A549 (cell line): ENCODE data around the gene CCDC187. TPM values are rescaled to one million over a fixed set of nuclear protein-coding genes. Genes with fewer than 3 reads are reported as not detected.

Experiments used
- ATAC-seq, 2 experiments: fragments of 200-7000 bp in 1 of 2; fragments of >200 bp in 1 of 2; cut with Nextera tagmentation in 1 of 2; cut with Tn5 transposase in 1 of 2; 3 replicates each; pipeline versions ENCODE4 v1.8.0 to v1.9.1; 2018 to 2020; ENCODE audit warnings: mild to moderate bottlenecking in 1 of 2, moderate library complexity in 1 of 2
- CTCF ChIA-PET: fragments of 300-600 bp; sonication (Branson Sonifier 250); formaldehyde crosslinking; extraction: SDS; loops from one replicate; lab custom pipeline; 2021; ENCODE audit warnings: antibody characterized with exemption, inconsistent platforms; lab: Yijun Ruan, JAX
- POLR2A ChIA-PET: fragments of 350-600 bp; formaldehyde crosslinking; extraction: SDS; loops from one replicate; lab custom pipeline; 2021; ENCODE audit warnings: antibody characterized with exemption, inconsistent platforms; lab: Yijun Ruan, JAX
- DNase-seq, 2 experiments: peaks; one replicate each; pipeline versions ENCODE4 v3.0.0 to v3.0.0-alpha.2; 2011 to 2016; ENCODE audit warnings: low read depth in 1 of 2, low spot score in 1 of 2
- FAIRE-seq: peaks from 2 replicates; lab custom pipeline; 2011; peaks lifted over from hg19 to GRCh38; lab: Jason Lieb, UNC
- H3K27ac ChIP-seq, 2 experiments: fragments of >200 bp; sonication (Bioruptor Twin); formaldehyde crosslinking; 3 replicates each; pipeline ENCODE4 v1.5.1; 2016 to 2017
- H3K4me1 ChIP-seq: fragments of >200 bp; sonication (Bioruptor Twin); formaldehyde crosslinking; 3 replicates; pipeline ENCODE4 v1.6.1; 2016
- H3K4me2 ChIP-seq: fragments of >200 bp; sonication (Bioruptor Twin); formaldehyde crosslinking; 3 replicates; pipeline ENCODE4 v1.6.1; 2016
- H3K4me3 ChIP-seq: fragments of >200 bp; sonication (Bioruptor Twin); formaldehyde crosslinking; 3 replicates; pipeline ENCODE4 v1.5.1; 2016
- H3K9me3 ChIP-seq: fragments of >200 bp; sonication (Bioruptor Twin); formaldehyde crosslinking; 3 replicates; pipeline ENCODE4 v1.6.1; 2016
- BCL3 ChIP-seq: fragments of >200 bp; sonication (Bioruptor Twin); formaldehyde crosslinking; IDR thresholded peaks from 3 replicates; pipeline ENCODE4 v1.6.1; 2016
- BHLHE40 ChIP-seq: IDR thresholded peaks from 2 replicates; pipeline ENCODE4 v1.6.1; 2012; ENCODE audit warnings: low read depth, low read length, inconsistent platforms
- CEBPB ChIP-seq, 2 experiments: fragments of >200 bp in 1 of 2; sonication (Bioruptor Twin) in 1 of 2; formaldehyde crosslinking in 1 of 2; IDR thresholded peaks; 2 replicates each; pipeline ENCODE4 v1.6.1; 2012 to 2016
- CHD4 ChIP-seq: fragments of 200-600 bp; sonication (generic); IDR thresholded peaks from 2 replicates; pipeline ENCODE4 v1.6.1; 2016; ENCODE audit warnings: antibody characterized with exemption, mild to moderate bottlenecking, borderline replicate concordance
- CTCF ChIP-seq: fragments of >200 bp; sonication (Bioruptor Twin); formaldehyde crosslinking; IDR thresholded peaks from 3 replicates; pipeline ENCODE4 v1.5.1; 2016
- EHF ChIP-seq: fragments of 250-450 bp; sonication (Bioruptor Pico); IDR thresholded peaks from 2 replicates; pipeline ENCODE4 v1.5.0; 2020; ENCODE audit warnings: mild to moderate bottlenecking
- HDAC2 ChIP-seq: fragments of 200-600 bp; sonication (generic); IDR thresholded peaks from 2 replicates; pipeline ENCODE4 v1.6.1; 2016
- HES2 ChIP-seq: fragments of >200 bp; sonication (Bioruptor Twin); formaldehyde crosslinking; IDR thresholded peaks from 2 replicates; pipeline ENCODE4 v1.6.1; 2016
- HMGXB4 ChIP-seq: fragments of 250-450 bp; sonication (Bioruptor Pico); IDR thresholded peaks from 2 replicates; pipeline ENCODE4 v1.5.0; 2021; ENCODE audit warnings: mild to moderate bottlenecking, moderate library complexity, borderline replicate concordance
- HOXA7 ChIP-seq: fragments of 250-450 bp; sonication (Bioruptor Pico); IDR thresholded peaks from 2 replicates; pipeline ENCODE4 v1.5.0; 2020; ENCODE audit warnings: mild to moderate bottlenecking, moderate library complexity
- JUN ChIP-seq, 2 experiments: fragments of >200 bp; sonication (Bioruptor Twin); formaldehyde crosslinking; IDR thresholded peaks; 2 replicates in 1 of 2; 3 replicates in 1 of 2; pipeline ENCODE4 v1.6.1; 2016 to 2017
- KDM5A ChIP-seq: fragments of 200-600 bp; sonication (generic); IDR thresholded peaks from 2 replicates; pipeline ENCODE4 v1.6.1; 2016; ENCODE audit warnings: antibody characterized with exemption, mild to moderate bottlenecking
- MAFK ChIP-seq: fragments of 450-650 bp; IDR thresholded peaks from 2 replicates; pipeline ENCODE4 v1.6.1; 2014; ENCODE audit not compliant: partially characterized antibody
- MAX ChIP-seq: IDR thresholded peaks from 2 replicates; pipeline ENCODE4 v1.6.1; 2012
- NPAS2 ChIP-seq: fragments of 250-450 bp; sonication (Bioruptor Pico); IDR thresholded peaks from 2 replicates; pipeline ENCODE4 v1.8.0; 2022; ENCODE audit warnings: mild to moderate bottlenecking, moderate library complexity, borderline replicate concordance
- PHF8 ChIP-seq: fragments of 200-600 bp; sonication (generic); IDR thresholded peaks from 2 replicates; pipeline ENCODE4 v1.6.1; 2016; ENCODE audit warnings: low read depth, mild to moderate bottlenecking, antibody characterized with exemption, moderate library complexity, borderline replicate concordance
- POLR2AphosphoS2 ChIP-seq: conservative IDR thresholded peaks from 2 replicates; pipeline ENCODE4 v1.6.1; 2012; ENCODE audit warnings: low read length, improper control_type of control experiment, inconsistent platforms
- RARB ChIP-seq: fragments of 250-450 bp; sonication (Bioruptor Pico); IDR thresholded peaks from 2 replicates; pipeline ENCODE4 v1.8.0; 2021; ENCODE audit warnings: mild to moderate bottlenecking, moderate library complexity
- RCOR1 ChIP-seq: fragments of 150-350 bp; IDR thresholded peaks from 2 replicates; pipeline ENCODE4 v1.6.1; 2014; ENCODE audit warnings: antibody characterized with exemption, low read length, low read depth
- RNF2 ChIP-seq: fragments of 200-600 bp; sonication (generic); IDR thresholded peaks from 2 replicates; pipeline ENCODE4 v1.6.1; 2016; ENCODE audit warnings: low read depth, mild to moderate bottlenecking, antibody characterized with exemption, moderate library complexity, borderline replicate concordance
- USF2 ChIP-seq: fragments of 450-650 bp; IDR thresholded peaks from 2 replicates; pipeline ENCODE4 v1.6.1; 2014; ENCODE audit warnings: antibody characterized with exemption
- ZFP36 ChIP-seq: fragments of 450-650 bp; IDR thresholded peaks from 2 replicates; pipeline ENCODE4 v1.6.1; 2014; ENCODE audit warnings: borderline replicate concordance; ENCODE audit not compliant: partially characterized antibody
- ZSCAN20 ChIP-seq: fragments of 250-450 bp; sonication (Bioruptor Pico); IDR thresholded peaks from 2 replicates; pipeline ENCODE4 v1.8.0; 2022; ENCODE audit warnings: mild to moderate bottlenecking, moderate library complexity
- WGBS: methylation state at CpG from one replicate; pipeline ENCODE4 v1.1.6; 2017; ENCODE audit errors: missing lambda C conversion rate; 5-methylcytosine and 5-hydroxymethylcytosine counted together
- polyA plus RNA-seq, 4 experiments: library from polyadenylated mRNA; depleted of rRNA in 3 of 4; stranded (reverse); fragments of >200 nt; fragmentation: RNase III in 1 of 4; extraction: RNeasy Plus Mini Kit Qiagen cat#74134 plus additional on column Dnase treatment in 1 of 4; gene quantifications; 2 replicates in 3 of 4; 3 replicates in 1 of 4; pipeline ENCODE4 v1.2.3, GENCODE V29; 2011 to 2017

CCDC187 gene
- polyA plus RNA-seq, 2 of the 4 experiments (the other 2 are of a cell fraction), result under 0.01 TPM; not detected in 1

- ATAC-seq, result no peak
These were observed 61.6 kb downstream of the CCDC187 start for GRCh38 chr9:136242248-136242647.

GRCh38 chr9:136241542-136241941 is 62.4 kb downstream of the CCDC187 start:
- Histone ChIP-seq H3K9me3 (no peaks in the 10 kb centered on the region), H3K4me1 (peaks cover 17% of the 10 kb centered on the region), H3K27ac (no peak overlapping the region), H3K4me3 (no peak overlapping the region), H3K4me2 (no peak overlapping the region)
- FAIRE-seq (no peak), ATAC-seq (no peak), DNase-seq (no peak)
- CTCF ChIA-PET, result interaction anchor here (0.9 to 1.6 kb wide), 2 partner anchors 42 to 71 kb away, joined by 3 read pairs; no protein-coding TSS in a partner anchor
- TF ChIP-seq CHD4, result no peak
- TF ChIP-seq BCL3, result no peak
- TF ChIP-seq RARB (CRISPR knock-in tag), result no peak
- no peak for TF ChIP-seq JUN (IDR thresholded peaks at IDR 0.05)
- TF ChIP-seq CEBPB (IDR thresholded peaks at IDR 0.05), result no peak
- no peak for TF ChIP-seq RNF2
- TF ChIP-seq USF2, result no peak
- TF ChIP-seq EHF, result no peak
- TF ChIP-seq POLR2AphosphoS2, result no peak
- TF ChIP-seq KDM5A, result no peak
- no peak for TF ChIP-seq MAFK
- TF ChIP-seq MAX, result no peak
- TF ChIP-seq PHF8, result no peak
- TF ChIP-seq NPAS2 (CRISPR knock-in tag), result no peak
- TF ChIP-seq HOXA7, result no peak
- no peak for TF ChIP-seq ZSCAN20
- POLR2A ChIA-PET, result no interaction called here
- 97% methylated on average over 12 of the region's 13 CpGs for WGBS

More at GRCh38 chr9:136242248-136242647, 61.6 kb downstream of the CCDC187 start:
- Histone ChIP-seq H3K4me2 (no peak overlapping the region), H3K4me3 (no peak overlapping the region), H3K4me1 (peaks cover 17% of the 10 kb centered on the region), H3K27ac (no peak overlapping the region), H3K9me3 (no peaks in the 10 kb centered on the region)
- DNase-seq (no peak), FAIRE-seq (no peak)
- POLR2A ChIA-PET, result no interaction called here
- TF ChIP-seq HMGXB4 (CRISPR knock-in tag) (no peak), CTCF (no peak), HES2 (no peak), RCOR1 (no peak), ZFP36 (no peak), BHLHE40 (no peak), POLR2AphosphoS2 (no peak), NPAS2 (CRISPR knock-in tag) (no peak), JUN (IDR thresholded peaks at IDR 0.05) (no peak), MAFK (no peak), ZSCAN20 (no peak), HDAC2 (no peak)
- CTCF ChIA-PET, result interaction anchor here (0.7 to 2.2 kb wide), 10 partner anchors 8 to 275 kb away, joined by 3 to 9 read pairs (median 4); no protein-coding TSS in a partner anchor
- 96% methylated on average over 8 of the region's 8 CpGs for WGBS
